Bone marrow (tissue), 2 donors: ENCODE measurements around the gene LRFN2.

Experiments
- DNase-seq, 2 donors: peaks; one replicate each; lab custom pipeline; 2025; lab: John Stamatoyannopoulos, UW

Gene LRFN2

DNA sequence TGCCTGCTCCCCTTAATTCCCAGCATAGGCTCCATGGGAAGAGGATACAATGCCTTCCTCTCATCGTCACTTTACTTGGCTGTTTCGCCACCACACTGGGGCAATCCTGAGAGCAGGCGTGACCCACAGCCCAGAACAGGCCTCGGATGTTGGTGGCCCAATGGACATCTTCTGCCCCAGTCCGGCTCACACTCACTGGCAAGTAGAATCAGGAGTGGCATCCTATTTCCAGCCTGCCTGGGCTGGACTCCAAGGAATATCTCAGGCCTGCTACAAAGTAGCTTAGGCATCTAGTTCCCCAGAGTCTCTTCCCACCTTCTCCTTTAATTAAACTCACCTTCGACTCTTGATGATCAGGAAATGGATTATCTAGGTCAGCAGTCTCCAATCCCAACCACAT lies 110.5 kb downstream of the LRFN2 start:
- no peak for DNase-seq

DNA sequence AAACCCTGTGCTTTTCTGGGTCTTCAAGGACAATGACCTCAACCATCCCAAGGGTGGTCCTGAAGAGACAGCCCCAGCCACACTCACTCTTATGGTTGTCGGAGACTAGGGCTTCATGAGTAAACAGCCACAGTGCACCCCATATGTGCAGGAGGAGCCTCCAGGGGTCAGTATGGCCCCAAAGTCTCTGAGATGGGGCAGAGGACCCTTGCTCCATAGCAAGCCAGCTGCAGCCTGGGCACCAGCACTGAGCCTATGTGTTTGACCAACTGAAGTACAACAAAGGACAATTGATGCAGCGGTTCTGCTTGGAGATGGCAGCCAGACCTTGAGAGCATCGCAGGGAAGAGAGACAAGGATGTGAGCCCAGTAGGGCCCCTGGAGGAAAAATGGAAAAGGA lies 112.2 kb downstream of the LRFN2 start:
- no peak for DNase-seq

DNA sequence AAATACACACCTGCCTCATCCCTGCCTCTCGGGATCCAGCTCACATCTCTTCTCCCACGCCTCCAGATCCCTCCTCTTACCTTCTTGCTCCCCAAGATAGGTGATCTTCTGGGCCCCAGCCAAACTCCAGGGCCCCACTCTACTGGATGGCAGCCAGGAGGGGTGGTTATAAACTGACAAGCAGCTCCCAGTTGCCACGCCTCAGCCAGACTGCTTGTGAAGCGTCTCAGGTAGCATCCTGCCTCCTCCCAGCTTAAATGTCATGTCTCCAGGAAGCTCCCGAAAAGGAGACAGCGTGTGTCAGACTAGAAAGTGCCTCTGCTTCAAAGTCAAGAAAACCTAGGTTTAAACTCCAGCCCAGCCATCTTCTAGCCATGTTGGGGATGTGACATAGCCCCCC lies 114.1 kb downstream of the LRFN2 start:
- DNase-seq: no peak

- no peak for DNase-seq
These were observed 114.8 kb downstream of the LRFN2 start for GRCh38 chr6:40472353-40472752.

GRCh38 chr6:40471243-40471642 lies 115.9 kb downstream of the LRFN2 start:
- no peak for DNase-seq

- no peak for DNase-seq
These were observed 117.8 kb downstream of the LRFN2 start for GRCh38 chr6:40469323-40469722.

GRCh38 chr6:40466986-40467539 lies 120.1 kb downstream of the LRFN2 start:
- no peak for DNase-seq

- DNase-seq: no peak
These were observed 125.5 kb downstream of the LRFN2 start for GRCh38 chr6:40461643-40462042.

GRCh38 chr6:40460380-40460779 lies 126.8 kb downstream of the LRFN2 start:
- no peak for DNase-seq

GRCh38 chr6:40457261-40457660 lies 129.9 kb downstream of the LRFN2 start:
- no peak for DNase-seq

GRCh38 chr6:40456390-40457013 lies 130.7 kb downstream of the LRFN2 start:
- DNase-seq: no peak

- no peak for DNase-seq
These were observed 131.3 kb downstream of the LRFN2 start for GRCh38 chr6:40455686-40456389.

GRCh38 chr6:40450483-40450882 lies 136.7 kb downstream of the LRFN2 start:
- no peak for DNase-seq

- DNase-seq: no peak
These were observed 142.4 kb downstream of the LRFN2 start for GRCh38 chr6:40444811-40445210.

DNA sequence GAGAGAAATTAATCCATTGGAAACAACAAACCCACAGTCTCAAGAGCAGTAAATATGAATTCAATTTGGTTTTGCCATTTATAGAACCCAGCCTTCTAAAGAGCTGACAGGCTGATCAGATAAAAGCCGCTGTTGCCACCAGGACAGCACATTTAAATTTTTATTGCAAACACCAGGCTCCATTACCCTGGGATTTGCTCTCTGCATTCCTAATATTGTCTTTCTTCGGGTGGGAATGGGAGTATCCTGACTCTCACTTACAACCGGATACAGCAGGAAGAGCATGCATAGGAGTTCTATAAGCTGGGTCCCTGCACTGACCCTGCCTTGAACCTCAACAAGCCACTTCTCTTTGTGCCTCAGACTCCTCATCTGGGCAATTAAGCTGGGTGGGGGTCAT lies 142.9 kb downstream of the LRFN2 start:
- no peak for DNase-seq

DNA sequence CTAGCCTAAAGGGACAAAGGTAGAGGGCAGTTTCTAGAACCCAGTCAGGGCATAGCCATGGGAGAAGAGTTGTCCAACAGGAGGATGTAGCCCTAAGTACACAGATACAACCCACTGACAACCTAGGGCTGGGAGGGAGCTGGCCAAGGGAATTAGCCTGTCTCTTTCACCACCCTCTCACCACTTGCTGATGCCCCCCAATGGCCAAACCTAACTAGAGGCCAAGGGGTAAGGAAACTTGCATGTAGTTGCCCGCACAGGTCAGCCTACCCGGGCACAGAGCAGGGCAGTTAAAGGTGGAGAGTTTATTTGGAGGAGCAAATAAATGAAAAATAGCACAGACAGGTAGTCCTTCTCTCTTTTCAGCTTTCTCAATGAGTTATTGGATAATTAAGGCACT lies 143.3 kb downstream of the LRFN2 start:
- DNase-seq: no peak

GRCh38 chr6:40442591-40442990 lies 144.6 kb downstream of the LRFN2 start:
- no peak for DNase-seq

DNA sequence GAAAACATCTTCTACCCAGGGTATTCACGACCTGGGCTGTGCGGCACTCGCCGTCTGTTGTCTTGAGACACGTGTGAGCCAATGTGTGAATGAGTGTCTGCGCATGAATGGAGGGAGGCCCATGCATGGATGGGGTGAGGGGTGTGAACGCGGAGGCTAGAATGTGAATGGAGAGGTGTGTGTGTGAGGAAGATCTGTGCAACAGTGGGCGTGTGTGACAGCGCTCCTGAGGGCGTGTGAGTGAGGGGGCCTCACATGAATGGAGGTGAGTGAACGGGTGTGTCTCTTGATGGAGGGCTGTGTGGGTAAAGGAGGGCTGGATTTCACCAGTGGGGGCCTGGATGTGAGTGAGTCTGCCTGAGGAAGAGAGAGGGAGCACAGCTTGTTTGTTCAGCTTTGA lies 146.0 kb downstream of the LRFN2 start:
- DNase-seq: no peak

GRCh38 chr6:40440053-40440452 lies 147.1 kb downstream of the LRFN2 start:
- DNase-seq: no peak

GRCh38 chr6:40439026-40439800 lies 148.0 kb downstream of the LRFN2 start:
- DNase-seq: no peak

DNA sequence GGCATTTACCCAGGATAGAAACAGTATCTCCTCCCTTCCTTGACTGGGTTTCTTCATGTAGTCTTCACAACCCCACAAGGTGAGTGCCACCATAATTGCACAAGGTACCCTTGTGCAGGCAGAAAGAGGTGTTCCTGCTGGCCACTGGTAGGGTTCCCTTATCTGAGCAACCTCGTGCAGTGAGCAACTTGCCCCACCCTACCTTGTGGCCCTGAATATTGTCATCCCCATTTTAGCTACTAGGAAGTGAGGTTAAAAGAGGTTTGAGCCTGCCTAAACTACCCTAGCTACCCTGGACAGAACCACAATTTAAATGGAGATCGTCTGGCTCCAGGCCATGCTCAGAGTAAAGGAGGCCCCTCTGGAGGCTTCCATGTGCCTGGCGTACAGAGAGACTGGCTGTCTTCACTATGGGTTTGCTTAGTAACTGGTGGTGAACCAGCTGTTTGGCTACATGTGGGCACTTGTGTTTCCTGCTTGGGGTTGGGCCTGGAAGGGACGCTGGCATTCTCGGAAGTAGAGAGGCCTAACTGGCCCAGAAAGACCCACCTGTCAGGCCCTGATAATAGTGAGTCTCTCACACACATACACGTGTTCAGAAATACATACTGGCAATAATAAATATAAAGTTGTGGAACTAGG lies 148.8 kb downstream of the LRFN2 start:
- DNase-seq: no peak

DNA sequence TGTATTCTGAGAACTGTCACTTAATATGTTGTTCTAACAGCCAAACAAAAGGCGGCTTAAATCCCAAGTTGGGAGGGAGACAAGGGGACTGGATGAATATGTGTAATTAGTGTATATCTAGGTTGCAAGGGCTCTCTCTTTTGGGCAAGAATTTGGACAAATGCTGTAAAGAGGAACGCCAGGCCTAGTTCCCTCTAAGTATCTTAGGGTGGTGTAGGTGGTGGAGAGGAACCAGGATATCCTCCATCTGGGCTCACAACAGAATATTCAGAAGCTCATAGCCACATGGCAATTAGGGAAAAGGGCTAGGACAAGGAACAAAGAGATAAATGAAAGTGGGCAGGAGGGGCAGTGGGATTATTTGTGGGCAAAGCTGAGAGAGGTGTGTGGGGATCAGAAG lies 149.5 kb downstream of the LRFN2 start:
- no peak for DNase-seq
